Smooth muscle cell (in vitro differentiated cells): Measurements from ENCODE around the gene CCDC102B. TPM values are rescaled to one million over a fixed set of nuclear protein-coding genes. Genes with fewer than 3 reads are reported as not detected.

ENCODE experiments used
- DNase-seq: peaks from one replicate; lab custom pipeline; 2025; ENCODE audit not compliant: unreplicated experiment; lab: John Stamatoyannopoulos, UW
- H2AFZ ChIP-seq: fragments of 200-600 bp; sonication (generic); 2 replicates; pipeline ENCODE4 v1.6.0; 2016; ENCODE audit warnings: antibody characterized with exemption, low read depth, mild to moderate bottlenecking
- H3F3A ChIP-seq: fragments of 200-600 bp; sonication (generic); 2 replicates; pipeline ENCODE4 v1.6.0; 2017; ENCODE audit warnings: antibody characterized with exemption, low read depth
- H3K27ac ChIP-seq: fragments of 200-600 bp; sonication (generic); 2 replicates; pipeline ENCODE4 v1.5.1; 2016; ENCODE audit warnings: low read depth, mild to moderate bottlenecking
- H3K27me3 ChIP-seq: fragments of 200-600 bp; sonication (generic); 2 replicates; pipeline ENCODE4 v1.6.1; 2016; ENCODE audit warnings: low read depth, mild to moderate bottlenecking
- H3K36me3 ChIP-seq: fragments of 200-600 bp; sonication (generic); 2 replicates; pipeline ENCODE4 v1.5.1; 2016; ENCODE audit warnings: low read depth
- H3K4me1 ChIP-seq: fragments of 200-600 bp; sonication (generic); 2 replicates; pipeline ENCODE4 v1.5.1; 2016; ENCODE audit warnings: low read depth
- H3K4me2 ChIP-seq: fragments of 200-600 bp; sonication (generic); 2 replicates; pipeline ENCODE4 v1.6.0; 2016; ENCODE audit warnings: mild to moderate bottlenecking
- H3K4me3 ChIP-seq: fragments of 200-600 bp; sonication (generic); 2 replicates; pipeline ENCODE4 v1.5.1; 2016; ENCODE audit warnings: mild to moderate bottlenecking
- H3K79me2 ChIP-seq: fragments of 200-600 bp; sonication (generic); 2 replicates; pipeline ENCODE4 v1.6.0; 2016; ENCODE audit warnings: low read depth, mild to moderate bottlenecking
- H3K9ac ChIP-seq: fragments of 200-600 bp; sonication (generic); 2 replicates; pipeline ENCODE4 v1.6.0; 2016; ENCODE audit warnings: low read depth
- H3K9me3 ChIP-seq: fragments of 200-600 bp; sonication (generic); replicated peaks from 2 replicates; pipeline ENCODE4 v1.5.1; 2016; ENCODE audit warnings: low read depth
- H4K20me1 ChIP-seq: fragments of 200-600 bp; sonication (generic); 2 replicates; pipeline ENCODE4 v1.6.0; 2016; ENCODE audit warnings: low read depth
- WGBS: methylation state at CpG from one replicate; pipeline ENCODE4 v1.1.7; 2016; ENCODE audit warnings: low lambda C conversion rate; 5-methylcytosine and 5-hydroxymethylcytosine counted together
- polyA plus RNA-seq: library from polyadenylated mRNA; unstranded; fragments of >200 nt; fragmentation: Nextera tagmentation; extraction: Ambion mirVana; gene quantifications from 2 replicates; pipeline ENCODE4 v1.2.1, GENCODE V29; 2016
- total RNA-seq: library from RNA; depleted of rRNA; stranded (reverse); fragments of >200 nt; gene quantifications from 2 replicates; pipeline ENCODE4 v1.2.3, GENCODE V29; 2014
- TF ChIP-seq, protein P1 (sequence below): fragments of 200-600 bp; sonication (generic); IDR thresholded peaks from 2 replicates; pipeline ENCODE4 v1.5.1; 2017; ENCODE audit warnings: borderline replicate concordance, mild to moderate bottlenecking, antibody characterized with exemption; ENCODE audit not compliant: insufficient read depth, poor library complexity, severe bottlenecking

The CCDC102B gene
- total and polyA plus RNA-seq, 2 experiments from 2014 or later: 9.7 to 10.3 TPM

GRCh38 chr18:68992719-68993482 is 195.0 kb downstream of the CCDC102B start:
- WGBS: 82% methylated on average over 12 of the region's 12 CpGs
- H3K9me3 ChIP-seq: no peaks in the 10 kb centered on the region
- no peaks in the 10 kb centered on the region for H3F3A ChIP-seq
- no peak overlapping the region for H3K9ac ChIP-seq
- no peaks in the 10 kb centered on the region for H3K36me3 ChIP-seq
- no peaks in the 10 kb centered on the region for H3K27me3 ChIP-seq
- H4K20me1 ChIP-seq: no peaks in the 10 kb centered on the region
- H3K27ac ChIP-seq: no peak overlapping the region
- no peak for DNase-seq
- H3K4me1 ChIP-seq: no peaks in the 10 kb centered on the region
- H3K79me2 ChIP-seq: no peaks in the 10 kb centered on the region
- H3K4me3 ChIP-seq: no peak overlapping the region
- H3K4me2 ChIP-seq: no peak overlapping the region
- H2AFZ ChIP-seq: no peak overlapping the region
- TF ChIP-seq, protein P1, sequence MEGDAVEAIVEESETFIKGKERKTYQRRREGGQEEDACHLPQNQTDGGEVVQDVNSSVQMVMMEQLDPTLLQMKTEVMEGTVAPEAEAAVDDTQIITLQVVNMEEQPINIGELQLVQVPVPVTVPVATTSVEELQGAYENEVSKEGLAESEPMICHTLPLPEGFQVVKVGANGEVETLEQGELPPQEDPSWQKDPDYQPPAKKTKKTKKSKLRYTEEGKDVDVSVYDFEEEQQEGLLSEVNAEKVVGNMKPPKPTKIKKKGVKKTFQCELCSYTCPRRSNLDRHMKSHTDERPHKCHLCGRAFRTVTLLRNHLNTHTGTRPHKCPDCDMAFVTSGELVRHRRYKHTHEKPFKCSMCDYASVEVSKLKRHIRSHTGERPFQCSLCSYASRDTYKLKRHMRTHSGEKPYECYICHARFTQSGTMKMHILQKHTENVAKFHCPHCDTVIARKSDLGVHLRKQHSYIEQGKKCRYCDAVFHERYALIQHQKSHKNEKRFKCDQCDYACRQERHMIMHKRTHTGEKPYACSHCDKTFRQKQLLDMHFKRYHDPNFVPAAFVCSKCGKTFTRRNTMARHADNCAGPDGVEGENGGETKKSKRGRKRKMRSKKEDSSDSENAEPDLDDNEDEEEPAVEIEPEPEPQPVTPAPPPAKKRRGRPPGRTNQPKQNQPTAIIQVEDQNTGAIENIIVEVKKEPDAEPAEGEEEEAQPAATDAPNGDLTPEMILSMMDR: no peak

GRCh38 chr18:68995675-68996074 is 197.8 kb downstream of the CCDC102B start:
- Histone ChIP-seq H3K27me3 (no peaks in the 10 kb centered on the region), H3K36me3 (no peaks in the 10 kb centered on the region), H3K27ac (no peak overlapping the region), H3K4me2 (no peak overlapping the region), H3K79me2 (no peaks in the 10 kb centered on the region), H2AFZ (no peak overlapping the region), H3F3A (no peaks in the 10 kb centered on the region), H3K9ac (no peak overlapping the region), H3K9me3 (no peaks in the 10 kb centered on the region), H4K20me1 (no peaks in the 10 kb centered on the region), H3K4me1 (peaks cover 3% of the 10 kb centered on the region), H3K4me3 (no peak overlapping the region)
- WGBS: 90% methylated on average over 4 of the region's 4 CpGs
- no peak for DNase-seq
- TF ChIP-seq, protein P1: no peak

DNA sequence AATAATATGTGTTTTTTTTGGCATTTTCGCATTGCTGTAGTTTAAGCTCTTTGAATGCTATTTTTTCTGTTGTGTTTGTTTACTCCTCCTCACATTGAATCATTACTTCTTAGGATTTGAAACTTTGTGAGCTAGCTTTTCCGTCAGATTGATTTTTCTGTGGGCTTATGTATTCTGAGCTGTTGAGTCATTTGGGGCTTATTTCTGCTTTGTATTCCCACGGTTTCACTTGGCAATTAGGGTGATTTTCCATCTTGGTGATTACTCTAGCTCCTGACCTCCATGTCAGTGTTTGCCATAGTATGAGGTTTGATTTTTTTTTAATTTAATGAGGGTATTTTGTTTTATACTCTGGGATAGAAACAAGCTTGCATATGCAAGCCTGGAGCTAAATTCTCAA is 200.0 kb downstream of the CCDC102B start:
- Histone ChIP-seq H3K4me2 (no peak overlapping the region), H2AFZ (no peak overlapping the region), H3K4me1 (peaks cover 3% of the 10 kb centered on the region), H3K4me3 (no peak overlapping the region), H3K36me3 (no peaks in the 10 kb centered on the region), H3K27ac (no peak overlapping the region), H4K20me1 (no peaks in the 10 kb centered on the region), H3K9me3 (no peaks in the 10 kb centered on the region), H3K27me3 (no peaks in the 10 kb centered on the region), H3K79me2 (no peaks in the 10 kb centered on the region), H3K9ac (no peak overlapping the region), H3F3A (no peaks in the 10 kb centered on the region)
- WGBS: 44% methylated on average over 3 of the region's 3 CpGs
- DNase-seq: no peak
- TF ChIP-seq, protein P1: no peak

- no peak for DNase-seq
- TF ChIP-seq, protein P1: no peak
These were observed 202.5 kb downstream of the CCDC102B start for GRCh38 chr18:69000366-69000765.

More at GRCh38 chr18:69000366-69000765, 202.5 kb downstream of the CCDC102B start:
- WGBS: 41% methylated on average over 1 of the region's 1 CpG
- Histone ChIP-seq H3K36me3 (no peaks in the 10 kb centered on the region), H3K9ac (no peak overlapping the region), H3K9me3 (no peaks in the 10 kb centered on the region), H3K27ac (no peak overlapping the region), H2AFZ (no peak overlapping the region), H3K79me2 (no peaks in the 10 kb centered on the region), H3K4me3 (no peak overlapping the region), H3F3A (no peaks in the 10 kb centered on the region), H3K4me1 (peaks cover 3% of the 10 kb centered on the region), H4K20me1 (no peaks in the 10 kb centered on the region), H3K27me3 (no peaks in the 10 kb centered on the region), H3K4me2 (peak overlapping the region; percentile 35)
